Muscle layer of duodenum (tissue), 2 donors: ENCODE data around the gene CAPN8.

ENCODE experiments used
- H3K27ac ChIP-seq: one replicate; pipeline ENCODE4 v1.7.0; 2013; ENCODE audit warnings: mild to moderate bottlenecking, low read length
- H3K27me3 ChIP-seq: one replicate; pipeline ENCODE4 v1.7.0; 2013; ENCODE audit warnings: low read depth, mild to moderate bottlenecking, control low read depth, low read length
- H3K36me3 ChIP-seq, 2 donors: one replicate each; pipeline ENCODE4 v1.7.0; 2013; ENCODE audit warnings: low read length in 2 of 2, control low read depth in 1 of 2, mild to moderate bottlenecking in 1 of 2; ENCODE audit not compliant: insufficient read depth in 2 of 2, control insufficient read depth in 1 of 2
- H3K4me1 ChIP-seq, 2 donors: one replicate each; pipeline ENCODE4 v1.7.0; 2013; ENCODE audit warnings: low read length in 2 of 2, mild to moderate bottlenecking in 2 of 2, control low read depth in 1 of 2, moderate library complexity in 1 of 2; ENCODE audit not compliant: insufficient read depth in 2 of 2, control insufficient read depth in 1 of 2
- H3K4me3 ChIP-seq, 2 donors: one replicate each; pipeline ENCODE4 v1.7.0; 2013; ENCODE audit warnings: low read length in 2 of 2, low read depth in 1 of 2, mild to moderate bottlenecking in 1 of 2
- H3K9me3 ChIP-seq, 2 donors: one replicate each; pipeline ENCODE4 v1.7.0; 2013; ENCODE audit warnings: low read length in 2 of 2, control low read depth in 1 of 2, mild to moderate bottlenecking in 1 of 2; ENCODE audit not compliant: control insufficient read depth in 1 of 2
- donor health status: healthy.

The CAPN8 gene

GRCh38 chr1:223670458-223671159, 5.1 kb upstream of the CAPN8 start:
- no peaks in the 10 kb centered on the region for H3K27me3 ChIP-seq
- no peaks in the 10 kb centered on the region for H3K4me1 ChIP-seq

DNA sequence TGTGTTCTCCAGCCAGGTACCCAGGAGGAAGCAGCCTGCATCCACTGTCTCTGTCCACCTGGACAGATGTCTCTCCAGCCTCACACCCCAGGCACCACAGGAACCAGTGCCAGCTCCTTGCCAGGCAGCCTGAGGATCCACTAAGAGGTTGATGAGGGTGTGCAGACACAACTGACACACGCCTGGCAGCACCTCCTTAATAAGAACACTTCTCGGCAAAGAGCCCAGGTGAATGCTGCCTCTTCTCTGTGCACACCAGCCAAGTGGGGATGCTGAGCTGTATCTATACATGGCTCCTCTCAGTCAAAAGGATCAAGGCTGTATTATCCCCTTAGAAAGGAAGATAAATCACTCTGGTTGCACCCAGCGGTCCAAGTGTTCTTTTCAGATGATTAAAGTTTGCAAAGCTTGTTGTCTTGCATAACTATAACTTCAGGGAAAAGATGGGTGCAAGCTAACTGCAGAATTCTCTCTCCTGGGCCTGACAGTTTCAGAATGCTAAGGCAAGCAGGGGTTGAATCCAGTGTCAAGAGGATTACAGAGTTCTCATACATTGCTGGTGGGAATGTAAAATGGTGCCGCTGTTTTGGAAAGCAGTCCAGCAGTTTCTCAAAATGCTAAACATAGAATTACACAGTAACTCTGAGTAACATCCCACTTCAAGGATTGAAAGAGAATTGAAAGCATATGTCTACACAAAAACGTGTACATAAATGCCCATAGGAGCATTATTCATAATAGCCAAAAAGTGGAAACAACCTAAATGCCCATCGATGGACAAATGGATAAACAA, 3.7 kb upstream of the CAPN8 start:
- peaks cover 0 to 2% of the 10 kb centered on the region in 2 donors for H3K9me3 ChIP-seq
- H3K4me1 ChIP-seq = no peaks in the 10 kb centered on the region
- no peak overlapping the region for H3K4me3 ChIP-seq
- H3K36me3 ChIP-seq = no peaks in the 10 kb centered on the region
- no peaks in the 10 kb centered on the region for H3K27me3 ChIP-seq
- H3K27ac ChIP-seq = no peak overlapping the region

More at GRCh38 chr1:223670458-223671159, 5.1 kb upstream of the CAPN8 start:
- Histone ChIP-seq H3K9me3 (peaks cover 0 to 4% of the 10 kb centered on the region in 2 donors), H3K4me3 (no peak overlapping the region), H3K36me3 (no peaks in the 10 kb centered on the region), H3K27ac (no peak overlapping the region)

DNA sequence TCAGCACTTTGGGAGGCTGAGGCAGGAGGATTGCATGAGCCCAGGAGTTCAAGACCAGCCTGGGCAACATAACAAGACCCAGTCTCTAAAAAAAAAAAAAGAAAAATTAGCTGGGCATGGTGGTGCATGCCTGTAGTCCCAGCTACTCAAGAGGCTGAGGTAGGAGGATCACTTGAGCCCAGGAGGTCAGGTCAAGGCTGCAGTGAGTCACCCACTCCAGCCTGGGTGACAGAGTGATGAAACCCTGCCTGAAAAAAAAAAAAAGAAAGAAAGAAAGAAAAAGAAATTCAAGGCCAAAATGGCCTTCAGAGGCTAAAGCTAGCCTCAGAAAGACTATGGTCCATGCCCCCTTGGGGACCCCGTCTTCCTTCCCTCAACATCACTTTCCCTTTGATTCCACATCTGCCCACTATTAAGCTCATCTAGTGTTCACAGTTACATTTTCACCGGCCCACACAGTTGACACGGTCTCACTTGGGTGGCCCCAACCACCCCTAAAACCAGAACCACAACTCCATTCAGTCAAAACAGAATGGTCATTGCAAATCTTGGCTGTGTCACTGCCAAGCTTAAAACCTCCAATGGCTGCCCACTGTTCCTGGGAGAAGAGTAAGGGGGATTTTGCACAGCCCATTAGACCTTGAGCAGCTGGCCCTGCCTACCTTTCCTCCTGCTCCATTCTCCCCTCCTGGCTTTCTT, 2.1 kb upstream of the CAPN8 start:
- no peaks in the 10 kb centered on the region for H3K27me3 ChIP-seq
- no peak overlapping the region for H3K4me3 ChIP-seq
- H3K36me3 ChIP-seq = no peaks in the 10 kb centered on the region
- no peaks in the 10 kb centered on the region for H3K9me3 ChIP-seq
- H3K4me1 ChIP-seq = no peaks in the 10 kb centered on the region
- H3K27ac ChIP-seq = no peak overlapping the region

DNA sequence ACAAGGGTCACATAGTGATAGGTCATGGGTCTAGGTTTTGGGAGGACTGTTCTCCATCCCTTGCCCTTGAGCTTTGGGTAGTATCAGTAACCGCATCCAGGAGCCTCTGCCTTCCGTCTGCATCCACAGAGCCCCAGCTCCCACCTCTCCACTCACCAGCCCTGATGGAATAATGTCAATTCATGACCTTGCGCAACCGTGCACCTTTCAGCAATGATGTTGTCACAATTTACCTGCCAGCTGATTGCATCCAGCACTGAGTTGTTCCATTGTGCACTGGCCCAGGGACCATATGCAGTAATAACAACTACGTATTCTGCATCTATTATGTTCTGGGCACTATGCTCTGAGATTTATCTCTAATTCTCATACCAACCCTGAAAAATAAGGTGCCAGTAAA, 1.4 kb downstream of the CAPN8 start:
- Histone ChIP-seq H3K27ac (no peak overlapping the region), H3K36me3 (no peaks in the 10 kb centered on the region), H3K4me3 (no peak overlapping the region), H3K9me3 (no peaks in the 10 kb centered on the region), H3K4me1 (no peaks in the 10 kb centered on the region), H3K27me3 (no peaks in the 10 kb centered on the region)

DNA sequence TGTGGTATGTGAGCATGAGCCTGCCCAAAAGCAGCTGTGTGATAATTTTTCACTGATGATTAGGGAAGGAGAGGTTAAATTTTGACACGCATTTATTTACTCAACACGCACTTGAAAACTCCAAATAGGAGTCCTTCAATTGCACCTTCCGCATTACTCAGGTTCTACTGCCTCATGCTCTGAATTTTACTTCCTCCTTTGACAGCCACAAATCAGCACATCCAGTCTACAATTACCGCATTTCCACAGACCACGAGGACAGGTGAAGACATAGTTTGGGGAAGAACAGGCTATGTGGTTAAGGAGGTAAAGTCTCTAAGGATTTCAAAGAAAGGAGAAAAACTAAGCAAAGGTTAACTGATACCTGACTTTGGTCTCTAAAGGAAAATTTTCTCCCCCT, 2.6 kb downstream of the CAPN8 start:
- H3K4me1 ChIP-seq = no peaks in the 10 kb centered on the region
- no peaks in the 10 kb centered on the region for H3K36me3 ChIP-seq
- no peaks in the 10 kb centered on the region for H3K9me3 ChIP-seq
- no peaks in the 10 kb centered on the region for H3K27me3 ChIP-seq
- no peak overlapping the region for H3K27ac ChIP-seq
- H3K4me3 ChIP-seq = no peak overlapping the region

DNA sequence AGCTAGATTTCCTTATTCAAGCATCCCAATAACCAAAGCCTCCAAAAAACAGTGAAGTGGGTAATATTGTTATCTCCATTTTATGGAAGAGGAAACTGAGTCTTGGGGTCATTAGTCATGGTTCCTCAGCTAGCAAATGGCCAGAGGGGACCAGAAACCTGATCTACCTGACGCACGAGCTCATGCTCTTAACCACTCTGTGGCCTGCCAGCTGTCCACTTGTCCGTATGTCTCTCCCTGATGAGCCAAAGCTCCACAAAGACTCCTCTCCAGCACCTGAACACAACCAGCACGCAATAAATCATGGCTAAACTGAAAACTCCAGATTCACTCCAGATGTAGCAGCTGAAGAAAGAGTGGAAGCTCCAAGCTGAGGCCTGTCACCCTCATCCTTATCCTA, 5.8 kb downstream of the CAPN8 start:
- no peaks in the 10 kb centered on the region for H3K9me3 ChIP-seq
- no peaks in the 10 kb centered on the region for H3K4me1 ChIP-seq
- no peaks in the 10 kb centered on the region for H3K36me3 ChIP-seq
- H3K27me3 ChIP-seq = no peaks in the 10 kb centered on the region
- no peak overlapping the region for H3K27ac ChIP-seq
- no peak overlapping the region for H3K4me3 ChIP-seq

DNA sequence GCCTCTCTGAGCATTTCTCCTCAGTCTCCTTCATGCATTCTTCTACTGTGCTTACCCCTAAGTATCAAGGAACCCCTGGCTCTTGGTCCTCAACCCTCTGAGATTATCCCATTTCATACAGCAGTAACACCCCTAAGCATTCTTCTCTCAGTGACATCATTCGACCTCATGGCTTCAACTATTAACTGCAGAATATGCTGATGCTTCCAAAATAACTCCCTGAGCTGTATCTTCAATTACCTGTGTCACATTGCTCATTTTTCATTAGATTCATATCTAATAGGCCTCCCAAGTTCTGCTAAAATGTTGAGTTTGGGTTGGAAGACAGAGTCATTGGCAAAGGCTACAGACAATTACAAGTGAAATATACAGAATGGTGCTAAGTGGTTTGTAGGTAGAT, 7.5 kb downstream of the CAPN8 start:
- Histone ChIP-seq H3K36me3 (no peaks in the 10 kb centered on the region), H3K4me3 (no peak overlapping the region), H3K4me1 (no peaks in the 10 kb centered on the region), H3K9me3 (no peaks in the 10 kb centered on the region), H3K27ac (no peak overlapping the region), H3K27me3 (no peaks in the 10 kb centered on the region)

DNA sequence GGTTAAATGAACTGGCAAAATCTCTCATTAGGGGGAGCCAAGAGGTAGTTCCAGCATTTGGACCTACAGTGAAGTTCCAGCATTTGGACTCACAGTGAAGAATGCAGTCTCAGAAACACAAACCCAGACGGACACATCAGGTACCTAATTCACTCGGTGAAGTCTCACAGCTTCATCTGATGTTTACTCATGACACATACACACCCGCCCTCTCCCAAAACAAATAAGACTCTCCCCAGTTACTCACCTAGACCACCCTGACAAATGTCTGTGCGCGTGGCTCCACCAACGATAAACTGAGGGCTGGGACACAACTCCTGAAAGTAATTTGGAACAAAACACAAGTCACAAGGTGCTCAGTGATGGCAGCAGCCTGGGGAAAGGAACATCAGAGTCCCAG, 11.4 kb downstream of the CAPN8 start:
- Histone ChIP-seq H3K27me3 (no peaks in the 10 kb centered on the region), H3K9me3 (no peaks in the 10 kb centered on the region), H3K4me1 (no peaks in the 10 kb centered on the region), H3K36me3 (no peaks in the 10 kb centered on the region), H3K27ac (no peak overlapping the region), H3K4me3 (no peak overlapping the region)

GRCh38 chr1:223653431-223653830, 12.1 kb downstream of the CAPN8 start:
- H3K4me1 ChIP-seq = no peaks in the 10 kb centered on the region
- no peaks in the 10 kb centered on the region for H3K9me3 ChIP-seq
- H3K27ac ChIP-seq = no peak overlapping the region
- no peaks in the 10 kb centered on the region for H3K27me3 ChIP-seq
- H3K4me3 ChIP-seq = no peak overlapping the region
- H3K36me3 ChIP-seq = no peaks in the 10 kb centered on the region

DNA sequence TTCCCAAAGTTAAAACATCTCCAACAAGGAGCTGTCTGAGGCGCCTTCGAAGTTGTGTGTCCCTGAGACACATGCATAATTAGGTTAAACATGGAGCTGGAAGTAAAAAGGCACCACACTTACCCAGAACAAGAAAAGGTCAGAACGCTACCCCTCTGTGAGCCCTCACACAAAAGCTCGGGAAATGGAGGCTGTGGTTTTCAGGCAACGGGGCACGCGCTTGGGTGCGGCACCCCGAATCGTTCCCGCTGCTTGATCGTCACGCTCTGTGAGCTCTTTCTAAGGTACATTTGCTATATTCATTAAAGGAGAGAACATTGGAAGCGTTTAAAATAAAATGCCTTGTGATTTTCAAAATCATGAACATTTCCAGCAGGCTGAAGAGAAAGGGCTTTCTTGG, 12.5 kb downstream of the CAPN8 start:
- H3K27ac ChIP-seq = no peak overlapping the region
- no peaks in the 10 kb centered on the region for H3K27me3 ChIP-seq
- no peaks in the 10 kb centered on the region for H3K4me1 ChIP-seq
- H3K9me3 ChIP-seq = no peaks in the 10 kb centered on the region
- H3K36me3 ChIP-seq = no peaks in the 10 kb centered on the region
- no peak overlapping the region for H3K4me3 ChIP-seq

DNA sequence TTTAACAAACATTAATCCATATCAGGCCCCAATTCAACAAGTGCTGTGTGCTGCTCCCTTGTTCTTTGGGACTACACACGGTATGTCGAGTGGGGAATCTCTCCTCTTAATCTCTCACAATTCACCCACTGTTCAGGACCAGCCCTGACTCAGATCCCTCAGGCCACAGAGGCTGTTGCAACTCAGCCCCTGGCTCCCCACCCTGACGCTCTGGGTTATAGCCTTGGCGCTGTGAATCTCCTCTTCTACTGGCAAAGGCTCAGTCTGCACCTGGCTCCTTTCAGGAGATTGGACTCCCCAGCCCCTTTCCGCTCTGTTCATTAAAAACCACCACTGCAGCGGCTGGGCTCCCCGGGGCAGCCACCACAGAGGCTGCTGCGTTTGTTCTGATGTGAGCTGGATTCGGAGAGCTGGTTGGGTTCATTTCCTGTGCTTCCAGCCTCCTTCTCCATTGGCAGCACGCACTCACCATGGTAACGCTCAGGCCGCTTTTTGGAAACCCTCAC, 13.0 kb downstream of the CAPN8 start:
- no peak overlapping the region for H3K27ac ChIP-seq
- no peaks in the 10 kb centered on the region for H3K4me1 ChIP-seq
- no peak overlapping the region for H3K4me3 ChIP-seq
- H3K36me3 ChIP-seq = no peaks in the 10 kb centered on the region
- H3K27me3 ChIP-seq = no peaks in the 10 kb centered on the region
- H3K9me3 ChIP-seq = no peaks in the 10 kb centered on the region
